Measurements from ENCODE around the gene CLDN2. TPM values are rescaled to one million over a fixed set of nuclear protein-coding genes. Genes with fewer than 3 reads are reported as not detected.

CLDN2 gene
- total RNA-seq, 1 donor, result not detected

DNA sequence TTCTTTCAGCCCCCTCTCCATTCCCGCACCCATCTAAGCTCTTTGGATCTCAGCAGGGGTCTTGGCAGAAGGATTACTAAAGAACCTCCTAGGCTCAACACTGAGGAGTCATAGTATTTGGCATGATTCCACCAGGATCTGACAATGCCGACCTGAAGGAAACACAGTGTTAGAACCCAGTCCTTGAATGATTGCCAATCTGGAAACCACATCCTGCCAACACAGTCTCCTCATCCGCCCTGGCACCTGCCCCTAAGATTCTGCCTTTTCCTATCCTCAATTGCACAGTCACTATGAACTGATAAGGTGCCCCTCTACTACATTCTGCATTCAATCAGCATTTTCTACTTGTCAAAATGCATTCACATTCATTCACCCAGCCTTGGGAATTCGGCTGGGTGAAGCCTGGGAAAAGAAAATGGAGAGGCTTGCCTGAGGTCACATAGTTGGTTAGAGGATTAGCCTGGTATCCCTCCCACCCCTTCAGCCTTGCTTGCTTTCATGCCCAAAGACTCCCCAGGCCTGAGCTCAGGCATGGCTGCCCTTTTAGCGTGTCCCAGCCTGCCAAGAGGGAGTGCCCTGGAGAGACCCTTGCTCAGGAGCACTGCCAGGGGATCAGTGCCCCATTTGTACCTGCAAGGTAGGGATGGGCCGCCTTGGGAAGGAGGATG, 2.2 kb upstream of the CLDN2 start:
- peak; percentile 35 for DNase-seq (ENCODE audit: low read depth)
- TF ChIP-seq, protein P1, sequence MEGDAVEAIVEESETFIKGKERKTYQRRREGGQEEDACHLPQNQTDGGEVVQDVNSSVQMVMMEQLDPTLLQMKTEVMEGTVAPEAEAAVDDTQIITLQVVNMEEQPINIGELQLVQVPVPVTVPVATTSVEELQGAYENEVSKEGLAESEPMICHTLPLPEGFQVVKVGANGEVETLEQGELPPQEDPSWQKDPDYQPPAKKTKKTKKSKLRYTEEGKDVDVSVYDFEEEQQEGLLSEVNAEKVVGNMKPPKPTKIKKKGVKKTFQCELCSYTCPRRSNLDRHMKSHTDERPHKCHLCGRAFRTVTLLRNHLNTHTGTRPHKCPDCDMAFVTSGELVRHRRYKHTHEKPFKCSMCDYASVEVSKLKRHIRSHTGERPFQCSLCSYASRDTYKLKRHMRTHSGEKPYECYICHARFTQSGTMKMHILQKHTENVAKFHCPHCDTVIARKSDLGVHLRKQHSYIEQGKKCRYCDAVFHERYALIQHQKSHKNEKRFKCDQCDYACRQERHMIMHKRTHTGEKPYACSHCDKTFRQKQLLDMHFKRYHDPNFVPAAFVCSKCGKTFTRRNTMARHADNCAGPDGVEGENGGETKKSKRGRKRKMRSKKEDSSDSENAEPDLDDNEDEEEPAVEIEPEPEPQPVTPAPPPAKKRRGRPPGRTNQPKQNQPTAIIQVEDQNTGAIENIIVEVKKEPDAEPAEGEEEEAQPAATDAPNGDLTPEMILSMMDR (IDR thresholded peaks at IDR 0.05; ENCODE audit: insufficient read depth, low read depth, low read length), result no peak
- no peak overlapping the region for H3K4me3 ChIP-seq (ENCODE audit: low read depth, low read length)

DNA sequence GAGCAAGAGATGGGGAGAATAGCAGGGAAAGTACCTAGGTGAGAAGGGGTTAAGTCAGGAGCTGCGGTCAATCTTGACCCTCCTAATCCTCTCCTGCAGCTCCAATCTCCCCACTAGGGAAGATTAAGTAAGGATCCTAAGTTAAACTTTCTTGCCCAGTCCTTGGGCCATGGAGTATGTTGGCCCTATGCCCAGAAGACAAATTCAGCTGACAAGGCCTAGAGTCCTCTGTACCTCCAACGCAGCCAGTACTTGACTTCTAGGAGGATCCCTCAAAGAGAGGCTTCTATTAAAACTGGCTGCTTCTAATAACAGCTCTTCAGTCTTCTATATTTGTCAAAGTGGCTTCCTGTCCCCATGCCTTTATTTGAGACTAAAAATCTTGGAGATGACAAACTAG, 1.4 kb downstream of the CLDN2 start:
- TF ChIP-seq, protein P1 (IDR thresholded peaks at IDR 0.05; ENCODE audit: insufficient read depth, low read depth, low read length), result no peak
- H3K4me3 ChIP-seq (ENCODE audit: low read depth, low read length), result no peak overlapping the region
- DNase-seq (ENCODE audit: low read depth), result peak; percentile 11

DNA sequence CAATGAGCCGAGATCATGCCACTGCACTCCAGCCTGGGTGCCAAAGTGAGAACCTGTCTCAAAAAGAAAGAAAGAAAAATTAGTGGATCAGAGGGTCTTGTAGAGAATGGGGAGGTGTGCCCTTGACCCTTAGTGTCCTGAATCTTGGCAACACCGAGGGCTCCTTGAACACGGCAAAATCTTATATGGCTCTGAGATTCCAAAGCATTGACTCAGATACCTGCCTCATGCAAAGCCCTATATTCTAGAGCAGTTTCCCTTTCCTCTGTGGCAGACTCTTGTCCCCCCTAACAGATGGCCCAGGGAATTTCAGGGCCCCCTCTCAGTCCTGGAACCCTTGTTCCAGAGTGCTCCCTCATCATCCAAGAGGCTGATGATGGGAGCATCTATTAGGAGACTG, 6.8 kb downstream of the CLDN2 start:
- no peak for DNase-seq (ENCODE audit: low read depth)
- H3K4me3 ChIP-seq (ENCODE audit: low read depth, low read length), result no peak overlapping the region
- TF ChIP-seq, protein P1 (IDR thresholded peaks at IDR 0.05; ENCODE audit: insufficient read depth, low read depth, low read length), result no peak

DNA sequence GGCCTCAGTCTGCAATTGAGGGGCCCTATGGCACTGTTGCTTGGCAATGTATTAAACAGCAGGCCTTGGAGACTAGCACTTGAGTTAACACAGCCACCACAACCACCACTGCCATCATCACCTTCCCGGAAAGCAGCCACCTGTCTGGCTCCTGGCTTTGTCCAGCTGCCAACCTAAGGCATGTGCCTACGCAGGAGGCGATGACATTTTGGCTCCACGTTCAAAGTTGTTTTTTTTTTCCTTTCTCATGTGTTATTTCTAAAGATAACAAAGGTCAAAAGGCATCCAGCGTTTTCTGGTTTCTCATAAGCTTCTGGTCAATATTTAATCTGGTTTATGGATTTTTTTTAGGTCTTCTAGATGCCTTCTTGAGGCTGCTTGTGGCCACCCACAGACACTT, 7.5 kb downstream of the CLDN2 start:
- H3K4me3 ChIP-seq (ENCODE audit: low read depth, low read length), result no peak overlapping the region
- TF ChIP-seq, protein P1 (IDR thresholded peaks at IDR 0.05; ENCODE audit: insufficient read depth, low read depth, low read length), result no peak
- peak; percentile 28 for DNase-seq (ENCODE audit: low read depth)

DNA sequence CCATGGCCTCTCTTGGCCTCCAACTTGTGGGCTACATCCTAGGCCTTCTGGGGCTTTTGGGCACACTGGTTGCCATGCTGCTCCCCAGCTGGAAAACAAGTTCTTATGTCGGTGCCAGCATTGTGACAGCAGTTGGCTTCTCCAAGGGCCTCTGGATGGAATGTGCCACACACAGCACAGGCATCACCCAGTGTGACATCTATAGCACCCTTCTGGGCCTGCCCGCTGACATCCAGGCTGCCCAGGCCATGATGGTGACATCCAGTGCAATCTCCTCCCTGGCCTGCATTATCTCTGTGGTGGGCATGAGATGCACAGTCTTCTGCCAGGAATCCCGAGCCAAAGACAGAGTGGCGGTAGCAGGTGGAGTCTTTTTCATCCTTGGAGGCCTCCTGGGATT, 8.0 kb downstream of the CLDN2 start:
- DNase-seq (ENCODE audit: low read depth), result no peak
- H3K4me3 ChIP-seq (ENCODE audit: low read depth, low read length), result no peak overlapping the region
- TF ChIP-seq, protein P1 (IDR thresholded peaks at IDR 0.05; ENCODE audit: insufficient read depth, low read depth, low read length), result no peak

DNA sequence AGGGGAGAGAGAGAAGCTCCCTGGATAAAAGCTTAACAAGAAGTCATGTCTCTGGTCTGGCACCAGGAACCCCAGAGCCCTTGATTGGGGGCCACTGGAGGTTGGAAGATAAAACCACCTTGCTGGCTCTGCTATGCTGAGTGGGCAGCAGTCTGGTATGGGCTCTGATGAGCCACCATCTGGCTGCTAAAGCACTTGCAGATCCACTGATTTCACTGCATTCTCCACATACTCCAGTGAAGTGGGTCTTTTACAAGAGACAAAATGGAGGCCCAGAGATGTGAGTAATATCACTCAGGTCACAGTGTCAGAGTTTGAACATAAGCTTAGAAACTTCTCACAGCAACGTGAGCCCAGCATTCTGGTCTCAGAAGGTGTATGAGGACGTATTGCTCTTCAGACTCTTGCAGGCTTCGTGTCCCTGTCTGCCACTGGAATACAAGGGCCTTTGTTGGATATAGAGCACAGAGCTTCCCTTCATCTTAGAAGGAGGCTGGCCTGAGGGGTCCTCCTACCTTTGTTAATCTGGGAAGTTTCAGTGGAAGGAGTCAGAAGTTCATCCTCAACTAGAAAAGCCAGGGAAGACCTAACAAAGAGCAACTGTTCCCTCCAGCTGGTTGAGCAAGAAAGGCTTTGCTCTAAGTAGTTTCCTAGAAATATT, 11.8 kb downstream of the CLDN2 start:
- TF ChIP-seq, protein P1 (IDR thresholded peaks at IDR 0.05; ENCODE audit: insufficient read depth, low read depth, low read length), result no peak
- peak; percentile 16 for DNase-seq (ENCODE audit: low read depth)
- no peak overlapping the region for H3K4me3 ChIP-seq (ENCODE audit: low read depth, low read length)

Data from fibroblast of villous mesenchyme (primary cell).